B cell (primary cell): ENCODE measurements around the gene RAN. TPM values are rescaled to one million over a fixed set of nuclear protein-coding genes. Genes with fewer than 3 reads are reported as not detected.

ENCODE experiments used
- ATAC-seq: fragments of 200-7000 bp; cut with Tn5 transposase; one replicate; pipeline ENCODE4 v1.10.0; 2021; ENCODE audit warnings: low read depth, mild to moderate bottlenecking, moderate number of reproducible peaks, moderate library complexity
- CTCF ChIA-PET: fragments of 350-600 bp; sonication (Branson Sonifier 250); formaldehyde crosslinking; loops from one replicate; lab custom pipeline; 2021; ENCODE audit warnings: antibody characterized with exemption, inconsistent platforms; lab: Charles Lee
- POLR2A ChIA-PET: fragments of 350-600 bp; sonication (Branson Sonifier 250); formaldehyde crosslinking; loops from one replicate; lab custom pipeline; 2021; ENCODE audit warnings: antibody characterized with exemption; lab: Charles Lee
- DNase-seq: peaks from one replicate; pipeline ENCODE4 v3.0.0; 2013
- H2AFZ ChIP-seq: 2 replicates; pipeline ENCODE4 v1.6.1; 2012; ENCODE audit warnings: mild to moderate bottlenecking, low read depth, low read length; ENCODE audit not compliant: insufficient read depth, poor library complexity, severe bottlenecking
- H3K27ac ChIP-seq, 2 donors: 1 replicate in 1 of 2; 2 replicates in 1 of 2; pipeline ENCODE4 v1.5.1; 2012 to 2013; ENCODE audit warnings: low read length in 2 of 2, mild to moderate bottlenecking in 2 of 2, moderate library complexity in 1 of 2
- H3K27me3 ChIP-seq, 4 experiments: fragments of 200-600 bp in 1 of 4; sonication (generic) in 1 of 4; replicated peaks in 1 of 4; 1 replicate in 2 of 4; 2 replicates in 2 of 4; pipeline versions ENCODE4 v1.6.1 to v1.7.0; 2013 to 2016; ENCODE audit warnings: low read length in 3 of 4, mild to moderate bottlenecking in 2 of 4, mixed read lengths in 1 of 4, moderate library complexity in 1 of 4; ENCODE audit not compliant: insufficient read depth in 4 of 4, control insufficient read depth in 3 of 4; ENCODE audit errors: control extremely low read depth in 1 of 4
- H3K36me3 ChIP-seq, 2 experiments: replicated peaks in 1 of 2; 1 replicate in 1 of 2; 2 replicates in 1 of 2; pipeline versions ENCODE4 v1.6.1 to v1.7.1; 2013; ENCODE audit warnings: low read length in 1 of 2; ENCODE audit not compliant: insufficient read depth in 2 of 2, control insufficient read depth in 1 of 2; ENCODE audit errors: control extremely low read depth in 1 of 2, extremely low read depth in 1 of 2
- H3K4me1 ChIP-seq, 2 donors: fragments of 200-600 bp in 1 of 2; sonication (generic) in 1 of 2; 1 replicate in 1 of 2; 2 replicates in 1 of 2; pipeline versions ENCODE4 v1.5.1 to v1.6.1; 2013 to 2017; ENCODE audit warnings: low read length in 2 of 2; ENCODE audit not compliant: control insufficient read depth in 2 of 2, insufficient read depth in 2 of 2
- H3K4me2 ChIP-seq: replicated peaks from 2 replicates; pipeline ENCODE3; 2012; ENCODE audit warnings: mild to moderate bottlenecking, low read depth, low read length; ENCODE audit not compliant: poor library complexity, severe bottlenecking
- H3K4me3 ChIP-seq, 5 experiments: fragments of 200-600 bp in 1 of 5; sonication (generic) in 1 of 5; 1 replicate in 3 of 5; 2 replicates in 2 of 5; pipeline versions ENCODE4 v1.5.1 to v1.7.0; 2011 to 2016; ENCODE audit warnings: low read length in 4 of 5, mild to moderate bottlenecking in 4 of 5, low read depth in 2 of 5, control low read depth in 1 of 5, moderate library complexity in 1 of 5; ENCODE audit not compliant: insufficient read depth in 1 of 5; ENCODE audit errors: control extremely low read depth in 1 of 5, extremely low read depth in 1 of 5
- H3K79me2 ChIP-seq: fragments of 200-600 bp; sonication (generic); one replicate; pipeline ENCODE4 v1.6.0; 2016; ENCODE audit warnings: low read length; ENCODE audit not compliant: control insufficient read depth, insufficient read depth
- H3K9ac ChIP-seq: fragments of 200-600 bp; sonication (generic); 2 replicates; pipeline ENCODE4 v1.6.1; 2017; ENCODE audit warnings: mild to moderate bottlenecking, low read length, moderate library complexity
- H3K9me3 ChIP-seq, 3 donors: one replicate each; pipeline versions ENCODE4 v1.6.1 to v1.7.1; 2013; ENCODE audit warnings: low read length in 2 of 3; ENCODE audit not compliant: control insufficient read depth in 2 of 3, insufficient read depth in 1 of 3; ENCODE audit errors: control extremely low read depth in 1 of 3
- H4K20me1 ChIP-seq: 2 replicates; pipeline ENCODE4 v1.6.0; 2012; ENCODE audit warnings: mild to moderate bottlenecking, low read length; ENCODE audit not compliant: insufficient read depth, control insufficient read depth, poor library complexity, severe bottlenecking
- H3K27ac Mint-ChIP-seq: one replicate; pipeline ENCODE4 v1.8.0; 2021; ENCODE audit warnings: mixed read lengths
- H3K27me3 Mint-ChIP-seq: one replicate; pipeline ENCODE4 v1.8.0; 2021; ENCODE audit warnings: mixed read lengths
- H3K4me1 Mint-ChIP-seq: one replicate; pipeline ENCODE4 v1.8.0; 2021; ENCODE audit warnings: mixed read lengths
- H3K4me3 Mint-ChIP-seq: one replicate; pipeline ENCODE4 v1.8.0; 2021; ENCODE audit warnings: mixed read lengths
- H3K9me3 Mint-ChIP-seq: one replicate; pipeline ENCODE4 v1.8.0; 2022; ENCODE audit warnings: mixed read lengths; ENCODE audit not compliant: insufficient read depth
- EZH2 ChIP-seq: IDR thresholded peaks from 2 replicates; pipeline ENCODE4 v1.6.1; 2012; ENCODE audit warnings: borderline replicate concordance, low read depth, mild to moderate bottlenecking, moderate library complexity, low read length; ENCODE audit not compliant: insufficient read depth, poor library complexity, severe bottlenecking
- WGBS: methylation state at CpG from one replicate; pipeline ENCODE4 v1.1.5; 2013; ENCODE audit warnings: missing lambda C conversion rate; ENCODE audit not compliant: insufficient coverage; 5-methylcytosine and 5-hydroxymethylcytosine counted together
- intact Hi-C: fragments of 100-400 bp; cut with micrococcal nuclease; formaldehyde crosslinking; loops from one replicate; pipeline ENCODE4 v1.10.0; 2022
- polyA plus RNA-seq: library from polyadenylated mRNA; depleted of rRNA; stranded (reverse); fragments of >200 nt; gene quantifications from 2 replicates; pipeline ENCODE4 v1.2.3, GENCODE V29; 2012
- total RNA-seq, 2 donors: library from RNA; stranded (reverse); fragments of 120-200 nt in 1 of 2; gene quantifications; 1 replicate in 1 of 2; 2 replicates in 1 of 2; pipeline versions ENCODE4 v1.2.3 to v1.2.4, GENCODE V29; 2013 to 2022
- TF ChIP-seq, protein P1 (sequence below): fragments of 200-600 bp; IDR thresholded peaks from one replicate; pipeline ENCODE4 v1.8.0; 2022; ENCODE audit warnings: antibody characterized with exemption, mild to moderate bottlenecking

RAN gene
- total and polyA plus RNA-seq, 2 donors (not counting 1 experiment from before 2014, with no cell fraction given): 298 to 339 TPM

DNA sequence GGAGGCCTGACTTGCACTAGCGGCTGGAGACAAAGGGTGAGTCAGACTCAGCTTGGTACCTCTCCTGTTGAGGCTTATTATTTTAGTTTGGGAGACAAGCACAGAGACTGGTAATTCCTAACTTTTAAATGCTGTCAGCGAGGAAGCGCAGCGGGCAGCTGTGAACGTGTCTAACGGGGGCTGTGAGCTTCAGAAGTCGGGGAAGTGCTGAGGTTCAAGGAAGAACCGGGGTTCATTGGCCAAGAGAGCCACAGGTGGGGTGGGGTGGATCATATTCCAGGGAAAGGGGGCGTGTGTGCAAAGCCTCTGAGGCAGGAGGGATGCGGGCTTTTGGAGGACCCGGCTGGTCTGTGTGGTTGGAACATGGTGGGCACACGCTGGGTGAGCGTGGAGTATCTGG lies 45.7 kb downstream of the RAN start:
- WGBS: 96% methylated on average over 13 of the region's 13 CpGs
- peaks cover 47% of the 10 kb centered on the region for H3K27me3 Mint-ChIP-seq
- peaks cover 10% of the 10 kb centered on the region for H3K4me1 Mint-ChIP-seq
- ChIA-PET POLR2A (no interaction called here), CTCF (interaction anchor here (1.2 to 6.5 kb wide), 5 partner anchors 87 to 911 kb away, joined by 3 to 102 read pairs (median 6); partner anchors contain the start of gene MMP17)
- Histone ChIP-seq H3K4me1 (peaks cover 6 to 11% of the 10 kb centered on the region in 2 donors), H3K27ac (no peak overlapping the region), H3K9ac (no peak overlapping the region), H4K20me1 (no peaks in the 10 kb centered on the region), H3K4me2 (no peak overlapping the region), H2AFZ (no peak overlapping the region), H3K9me3 (peaks cover 0 to 11% (median 0%) of the 10 kb centered on the region in 3 donors), H3K36me3 (no peaks in the 10 kb centered on the region), H3K4me3 (no peak overlapping the region), H3K27me3 (peaks cover 0 to 11% (median 0%) of the 10 kb centered on the region in 4 experiments), H3K79me2 (no peaks in the 10 kb centered on the region)
- ATAC-seq (no peak), DNase-seq (no peak)
- no peaks in the 10 kb centered on the region for H3K9me3 Mint-ChIP-seq
- no peak for TF ChIP-seq EZH2
- TF ChIP-seq, protein P1, sequence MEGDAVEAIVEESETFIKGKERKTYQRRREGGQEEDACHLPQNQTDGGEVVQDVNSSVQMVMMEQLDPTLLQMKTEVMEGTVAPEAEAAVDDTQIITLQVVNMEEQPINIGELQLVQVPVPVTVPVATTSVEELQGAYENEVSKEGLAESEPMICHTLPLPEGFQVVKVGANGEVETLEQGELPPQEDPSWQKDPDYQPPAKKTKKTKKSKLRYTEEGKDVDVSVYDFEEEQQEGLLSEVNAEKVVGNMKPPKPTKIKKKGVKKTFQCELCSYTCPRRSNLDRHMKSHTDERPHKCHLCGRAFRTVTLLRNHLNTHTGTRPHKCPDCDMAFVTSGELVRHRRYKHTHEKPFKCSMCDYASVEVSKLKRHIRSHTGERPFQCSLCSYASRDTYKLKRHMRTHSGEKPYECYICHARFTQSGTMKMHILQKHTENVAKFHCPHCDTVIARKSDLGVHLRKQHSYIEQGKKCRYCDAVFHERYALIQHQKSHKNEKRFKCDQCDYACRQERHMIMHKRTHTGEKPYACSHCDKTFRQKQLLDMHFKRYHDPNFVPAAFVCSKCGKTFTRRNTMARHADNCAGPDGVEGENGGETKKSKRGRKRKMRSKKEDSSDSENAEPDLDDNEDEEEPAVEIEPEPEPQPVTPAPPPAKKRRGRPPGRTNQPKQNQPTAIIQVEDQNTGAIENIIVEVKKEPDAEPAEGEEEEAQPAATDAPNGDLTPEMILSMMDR: no peak
- intact Hi-C loops: loop anchor here (5.0 to 10.0 kb wide), 2 partner anchors 910 to 1087 kb away; partner anchors contain the start of gene MMP17
- no peak overlapping the region for H3K4me3 Mint-ChIP-seq
- H3K27ac Mint-ChIP-seq: no peak overlapping the region

DNA sequence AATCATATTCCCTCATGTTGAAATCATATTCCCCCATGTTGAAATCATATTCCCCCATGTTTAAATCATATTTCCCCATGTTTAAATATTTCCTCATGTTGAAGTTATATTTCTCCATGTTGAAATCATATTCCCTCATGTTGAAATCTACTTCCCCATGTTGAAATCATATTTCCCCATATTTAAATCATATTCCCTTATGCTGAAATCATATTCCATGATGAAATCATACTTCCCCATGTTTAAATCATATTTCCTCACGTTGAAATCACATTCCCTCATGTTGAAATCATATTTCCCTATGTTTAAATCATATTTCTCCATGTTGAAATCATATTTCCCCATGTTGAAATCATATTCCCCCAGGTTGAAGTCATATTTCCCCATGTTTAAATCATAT lies 47.2 kb downstream of the RAN start:
- Mint-ChIP-seq H3K27ac (no peak overlapping the region), H3K9me3 (no peaks in the 10 kb centered on the region), H3K4me1 (peaks cover 10% of the 10 kb centered on the region), H3K27me3 (peaks cover 44% of the 10 kb centered on the region), H3K4me3 (no peak overlapping the region)
- no CpG with 5 or more reads among the region's 1 CpG for WGBS
- Histone ChIP-seq H3K4me3 (no peak overlapping the region), H3K4me1 (peaks cover 6 to 11% of the 10 kb centered on the region in 2 donors), H3K27ac (no peak overlapping the region), H4K20me1 (no peaks in the 10 kb centered on the region), H3K79me2 (no peaks in the 10 kb centered on the region), H3K9me3 (peaks cover 0 to 11% (median 0%) of the 10 kb centered on the region in 3 donors), H3K36me3 (no peaks in the 10 kb centered on the region), H3K9ac (no peak overlapping the region), H3K4me2 (no peak overlapping the region), H3K27me3 (peaks cover 0 to 11% (median 0%) of the 10 kb centered on the region in 4 experiments), H2AFZ (no peak overlapping the region)
- DNase-seq (no peak), ATAC-seq (no peak)
- CTCF ChIA-PET: interaction anchor here (1.0 to 6.5 kb wide), 2 partner anchors 185 to 214 kb away, joined by 3 to 102 read pairs; no protein-coding TSS in a partner anchor
- TF ChIP-seq, protein P1: no peak
- no peak for TF ChIP-seq EZH2
- POLR2A ChIA-PET: no interaction called here
- intact Hi-C loops: loop anchor here (5.0 to 10.0 kb wide), 2 partner anchors 908 to 1086 kb away; partner anchors contain the start of gene MMP17
